Measurements from ENCODE around the gene M1AP. TPM values are rescaled to one million over a fixed set of nuclear protein-coding genes. Genes with fewer than 3 reads are reported as not detected.

The M1AP gene
- total RNA-seq, 4 donors from 2014 or later: 0.19 TPM; not detected in 3

DNA sequence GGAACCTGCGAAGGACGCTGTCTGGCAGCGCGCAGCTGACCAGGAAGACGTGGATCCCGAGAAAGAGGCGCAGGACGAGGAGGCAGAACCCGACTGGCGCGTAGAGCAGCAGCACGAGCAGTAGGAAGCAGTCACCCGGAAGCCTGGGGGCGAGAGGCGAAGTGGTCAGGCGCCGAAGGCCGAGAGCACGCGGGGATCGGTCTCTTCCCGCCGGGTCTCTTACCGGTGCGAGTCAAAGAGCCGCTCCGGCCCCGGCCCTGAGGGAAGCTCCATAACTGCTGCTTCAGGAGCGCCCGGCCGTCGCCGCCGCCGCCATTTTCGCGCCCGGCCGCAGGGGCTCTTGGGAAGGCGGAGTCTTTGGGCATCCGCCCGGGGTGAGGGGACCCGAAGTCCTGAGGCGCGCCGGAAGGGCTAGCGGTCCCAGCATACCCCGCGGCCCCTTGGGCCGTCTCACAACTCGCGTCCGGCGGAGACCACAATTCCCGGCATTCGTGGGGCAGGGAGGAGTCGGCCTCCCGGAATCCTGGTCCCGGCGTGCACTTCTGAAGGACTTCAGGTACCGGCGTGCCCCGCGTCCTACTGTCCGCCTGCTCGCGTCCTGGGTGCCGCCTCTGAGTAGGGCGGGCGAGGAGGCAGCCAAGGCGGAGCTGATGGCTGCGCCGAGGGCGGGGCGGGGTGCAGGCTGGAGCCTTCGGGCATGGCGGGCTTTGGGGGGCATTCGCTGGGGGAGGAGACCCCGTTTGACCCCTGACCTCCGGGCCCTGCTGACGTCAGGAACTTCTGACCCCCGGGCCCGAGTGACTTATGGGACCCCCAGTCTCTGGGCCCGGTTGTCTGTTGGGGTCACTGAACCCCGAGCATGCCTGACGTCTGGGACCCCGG lies 118.5 kb downstream of the M1AP start, which contains the start of the genes AUP1 and HTRA2:
Gene AUP1 (minus strand): TSS at position 350 of the 882 bp plus-strand sequence. CDS start 77 bp downstream, at position 273.
Gene HTRA2 (plus strand): TSS at position 577 of the 882 bp plus-strand sequence. CDS start 74 bp downstream, at position 651.
- TF ChIP-seq POLR2A (IDR thresholded peaks at IDR 0.05): peak in 3 of 4 donors; percentile 68 to 86 (median 76)
- TF ChIP-seq, protein P1, sequence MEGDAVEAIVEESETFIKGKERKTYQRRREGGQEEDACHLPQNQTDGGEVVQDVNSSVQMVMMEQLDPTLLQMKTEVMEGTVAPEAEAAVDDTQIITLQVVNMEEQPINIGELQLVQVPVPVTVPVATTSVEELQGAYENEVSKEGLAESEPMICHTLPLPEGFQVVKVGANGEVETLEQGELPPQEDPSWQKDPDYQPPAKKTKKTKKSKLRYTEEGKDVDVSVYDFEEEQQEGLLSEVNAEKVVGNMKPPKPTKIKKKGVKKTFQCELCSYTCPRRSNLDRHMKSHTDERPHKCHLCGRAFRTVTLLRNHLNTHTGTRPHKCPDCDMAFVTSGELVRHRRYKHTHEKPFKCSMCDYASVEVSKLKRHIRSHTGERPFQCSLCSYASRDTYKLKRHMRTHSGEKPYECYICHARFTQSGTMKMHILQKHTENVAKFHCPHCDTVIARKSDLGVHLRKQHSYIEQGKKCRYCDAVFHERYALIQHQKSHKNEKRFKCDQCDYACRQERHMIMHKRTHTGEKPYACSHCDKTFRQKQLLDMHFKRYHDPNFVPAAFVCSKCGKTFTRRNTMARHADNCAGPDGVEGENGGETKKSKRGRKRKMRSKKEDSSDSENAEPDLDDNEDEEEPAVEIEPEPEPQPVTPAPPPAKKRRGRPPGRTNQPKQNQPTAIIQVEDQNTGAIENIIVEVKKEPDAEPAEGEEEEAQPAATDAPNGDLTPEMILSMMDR (IDR thresholded peaks at IDR 0.05): peak in 2 of 6 experiments; percentile 8 to 57
- 0% methylated on average over 28 of the region's 87 CpGs; no CpG with 5 or more reads in 1 of the 2 donors for WGBS, 2 donors
- DNase-seq: peak; percentile 92
- Histone ChIP-seq H3K4me1 (peaks cover 18 to 58% (median 28%) of the 10 kb centered on the region in 3 donors), H3K36me3 (peaks cover 7 to 47% (median 21%) of the 10 kb centered on the region in 3 donors), H3K27ac (peak within 1 kb of the TSS; percentile 90 to 95 (median 91)), H3K27me3 (no peaks in the 10 kb centered on the region), H3K9me3 (no peaks in the 10 kb centered on the region), H3K4me3 (peak within 1 kb of the TSS; percentile 83 to 98 (median 90))
- intact Hi-C loops (cut with DNase I): loop anchor here (5.0 kb wide), 1 partner anchor 47 kb away; the partner anchor contains the start of genes CCDC142 and TTC31

GRCh38 chr2:74528600-74529356 lies 119.4 kb downstream of the M1AP start:
- intact Hi-C loops (cut with DNase I): loop anchor here (5.0 kb wide), 1 partner anchor 46 kb away; the partner anchor contains the start of genes CCDC142 and TTC31
- TF ChIP-seq, protein P1 (IDR thresholded peaks at IDR 0.05): no peak
- TF ChIP-seq POLR2A (IDR thresholded peaks at IDR 0.05): no peak
- H3K27ac ChIP-seq: peak overlapping the region; percentile 90 to 95 (median 91)
- H3K4me1 ChIP-seq: peaks cover 18 to 58% (median 28%) of the 10 kb centered on the region in 3 donors
- no peaks in the 10 kb centered on the region for H3K9me3 ChIP-seq
- no peaks in the 10 kb centered on the region for H3K27me3 ChIP-seq
- no peak for DNase-seq
- peaks cover 7 to 45% (median 21%) of the 10 kb centered on the region in 3 donors for H3K36me3 ChIP-seq
- H3K4me3 ChIP-seq: peak overlapping the region; percentile 83 to 98 (median 90)
- WGBS, 2 donors: 21 to 22% methylated on average over 19 to 20 of the region's 29 CpGs

DNA sequence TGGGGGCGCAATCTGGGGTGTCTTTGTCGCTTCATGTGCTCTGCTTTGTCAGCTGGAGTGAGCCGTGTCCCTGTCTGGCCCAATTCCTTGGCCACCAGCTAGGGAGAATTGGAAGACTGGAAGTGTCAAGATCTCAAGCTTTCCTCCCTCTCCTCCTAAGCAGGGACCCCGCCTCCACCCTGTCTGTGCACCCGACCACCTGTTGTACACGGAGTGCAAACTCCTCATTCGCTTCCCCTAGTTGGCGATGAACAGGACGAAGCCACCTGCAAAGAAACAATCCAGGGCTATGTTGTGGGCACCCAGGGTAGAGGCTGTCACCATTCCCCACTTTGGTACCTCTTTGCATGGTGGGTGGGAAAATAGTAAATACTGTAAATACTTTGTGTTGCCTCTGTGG lies 120.4 kb downstream of the M1AP start:
- Histone ChIP-seq H3K4me1 (peaks cover 18 to 58% (median 28%) of the 10 kb centered on the region in 3 donors), H3K36me3 (peaks cover 7 to 35% (median 15%) of the 10 kb centered on the region in 3 donors), H3K27me3 (no peaks in the 10 kb centered on the region), H3K27ac (no peak overlapping the region), H3K9me3 (no peaks in the 10 kb centered on the region), H3K4me3 (no peak overlapping the region)
- intact Hi-C loops (cut with DNase I): loop anchor here (5.0 kb wide), 1 partner anchor 45 kb away; the partner anchor contains the start of genes CCDC142 and TTC31
- WGBS, 2 donors: 91 to 96% methylated on average over 6 to 9 of the region's 9 CpGs
- TF ChIP-seq, protein P1 (IDR thresholded peaks at IDR 0.05): no peak
- no peak for TF ChIP-seq POLR2A (IDR thresholded peaks at IDR 0.05)
- no peak for DNase-seq

GRCh38 chr2:74526649-74527230 lies 121.4 kb downstream of the M1AP start:
- H3K36me3 ChIP-seq: peaks cover 7 to 29% (median 11%) of the 10 kb centered on the region in 3 donors
- H3K4me3 ChIP-seq: no peak overlapping the region
- peaks cover 18 to 54% (median 28%) of the 10 kb centered on the region in 3 donors for H3K4me1 ChIP-seq
- WGBS, 2 donors: 96 to 100% methylated on average over 8 to 11 of the region's 11 CpGs
- intact Hi-C loops (cut with DNase I): loop anchor here (5.0 kb wide), 1 partner anchor 44 kb away; the partner anchor contains the start of genes CCDC142 and TTC31
- H3K9me3 ChIP-seq: no peaks in the 10 kb centered on the region
- no peak for DNase-seq
- no peak for TF ChIP-seq POLR2A (IDR thresholded peaks at IDR 0.05)
- TF ChIP-seq, protein P1 (IDR thresholded peaks at IDR 0.05): no peak
- H3K27ac ChIP-seq: peak overlapping the region in 1 of 4 donors; percentile 14
- H3K27me3 ChIP-seq: no peaks in the 10 kb centered on the region

All from esophagus squamous epithelium (tissue), 5 donors.